Activated CD4-positive, alpha-beta T cell treated with anti-CD3 and anti-CD28 coated beads, Interleukin-10, Interleukin-2, amounts not matched to agents 100 ng/mL and 50 ng/mL, durations not matched to agents 16 hours and 8 hours (primary cell): ENCODE data around the gene CHST10.
"Not testable (repeated sequence)": the region's sequence is repeated elsewhere in the genome, so short reads cannot be mapped to it uniquely, and the experiment has no call there.

Experiments used
- DNase-seq: peaks from one replicate; pipeline ENCODE4 v3.0.0-alpha.2; 2020

CHST10 gene

DNA sequence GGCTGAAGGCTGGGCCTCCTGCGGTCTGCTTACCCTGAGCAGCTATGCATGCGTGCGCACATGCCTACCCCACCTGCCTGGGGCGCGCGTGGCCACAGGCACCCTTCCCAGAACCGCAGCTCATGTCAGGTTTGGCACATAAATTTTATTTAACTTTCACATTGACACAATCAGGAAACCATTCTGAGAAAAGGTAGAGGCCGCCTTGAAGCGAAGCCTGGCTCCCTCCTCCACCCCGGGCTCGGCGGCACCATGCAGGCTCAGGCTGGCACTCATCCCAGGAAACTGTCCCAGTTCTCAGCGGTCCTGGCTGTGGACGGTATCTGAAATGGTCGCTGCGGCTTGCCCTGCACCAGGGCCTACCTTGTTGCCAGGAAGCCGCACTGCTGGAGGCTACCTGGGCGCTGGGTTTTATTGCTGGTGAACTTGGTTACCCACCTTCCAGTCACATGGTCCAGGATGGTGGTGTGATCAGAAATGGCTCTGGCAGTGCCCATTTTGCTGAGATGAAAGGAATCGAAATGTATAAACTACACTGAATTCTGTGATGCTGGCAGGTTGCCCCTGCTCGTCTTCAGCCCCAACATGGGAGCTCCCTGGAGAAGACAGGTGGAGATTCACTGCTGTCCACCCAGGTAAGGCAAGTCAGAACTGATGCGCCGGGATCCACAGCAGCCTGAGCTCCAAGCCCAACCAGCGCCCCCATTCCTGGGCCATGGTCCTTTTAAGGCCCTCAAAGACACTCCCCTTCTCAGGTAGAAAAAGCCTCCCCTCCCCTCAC lies 25.5 kb downstream of the CHST10 start:
- DNase-seq, result peak; percentile 5

DNA sequence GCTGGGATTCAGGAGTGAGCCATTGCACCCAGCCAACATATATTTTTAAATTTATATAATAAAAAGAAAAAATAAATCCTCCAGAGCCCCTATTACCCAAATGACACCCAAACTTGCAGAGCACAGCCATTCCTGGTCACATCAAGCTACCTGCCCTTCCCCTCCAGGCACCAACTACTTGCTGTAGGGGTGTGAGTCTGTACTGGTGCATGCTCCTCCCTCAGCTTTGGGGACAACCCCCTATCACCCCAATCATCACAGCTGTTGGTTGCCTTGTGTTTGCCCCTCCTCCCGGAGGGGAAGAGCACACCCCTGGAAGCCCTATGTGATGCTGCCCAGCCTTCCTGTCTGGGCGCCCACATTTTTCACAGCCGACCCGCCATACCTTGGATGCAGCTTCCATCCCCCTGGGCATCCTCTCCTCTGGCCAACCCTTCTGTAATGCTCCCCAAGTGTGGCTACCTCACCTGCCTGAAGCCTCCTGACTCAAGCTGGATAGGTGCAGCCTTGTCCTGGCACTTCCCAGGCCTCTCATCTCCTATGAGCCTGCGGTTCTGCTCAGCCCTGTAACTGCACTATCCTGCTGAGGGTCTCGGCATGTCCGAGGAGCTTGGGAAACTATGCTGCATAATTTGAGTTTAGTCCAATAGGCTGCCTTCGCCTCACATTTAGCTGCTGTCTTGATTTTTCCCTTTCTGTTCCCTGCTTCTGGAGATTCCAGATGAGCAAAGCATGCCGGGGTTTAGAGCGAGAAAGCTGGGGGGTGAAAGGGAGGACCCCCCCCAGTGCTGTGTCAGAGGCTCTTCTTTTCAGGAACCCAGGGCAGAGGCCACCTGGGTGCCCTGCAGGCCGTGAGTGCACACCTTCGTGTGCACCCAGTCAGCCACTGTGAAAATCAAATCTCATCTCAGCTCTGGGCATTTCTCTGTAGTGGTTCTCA lies 27.2 kb downstream of the CHST10 start:
- DNase-seq, result no peak

DNA sequence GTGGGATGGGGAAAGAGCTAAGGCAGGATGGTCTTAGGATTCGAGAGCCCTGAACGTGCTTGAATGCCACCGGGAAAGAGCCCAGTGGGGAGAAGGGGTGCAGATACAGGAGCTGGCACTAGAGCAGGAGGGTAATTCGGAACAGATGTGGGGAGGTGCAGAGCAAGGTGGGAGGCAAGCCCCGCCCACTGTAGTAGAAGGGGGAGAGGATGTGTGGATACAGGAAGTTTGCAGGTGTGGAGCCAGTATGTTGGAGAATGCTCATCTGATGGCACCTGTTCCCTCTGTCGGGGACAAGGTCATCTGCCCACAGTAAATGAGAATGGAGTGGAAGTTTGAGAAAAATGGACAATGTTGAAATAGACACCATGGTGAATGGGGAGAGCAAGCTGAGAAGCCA lies 28.8 kb downstream of the CHST10 start:
- no peak for DNase-seq

DNA sequence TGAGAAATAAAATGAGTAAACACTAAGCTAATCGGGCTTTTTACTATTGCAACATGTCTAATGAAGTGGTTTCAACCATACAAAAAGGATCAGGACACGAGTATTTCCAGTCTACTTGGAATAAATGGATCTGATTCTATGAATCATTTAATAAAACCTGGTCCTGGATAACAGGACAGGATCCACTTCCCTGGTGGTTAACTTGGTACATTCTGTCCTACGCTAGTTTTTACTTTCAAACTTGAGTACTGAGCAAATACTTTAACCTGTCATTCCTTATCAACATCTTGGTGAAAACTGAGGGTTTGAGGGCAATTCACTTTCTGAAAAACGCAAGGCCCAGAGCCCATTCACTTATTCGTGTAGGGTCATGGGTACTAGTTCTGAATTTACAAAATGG lies 33.5 kb downstream of the CHST10 start:
- DNase-seq, result no peak

DNA sequence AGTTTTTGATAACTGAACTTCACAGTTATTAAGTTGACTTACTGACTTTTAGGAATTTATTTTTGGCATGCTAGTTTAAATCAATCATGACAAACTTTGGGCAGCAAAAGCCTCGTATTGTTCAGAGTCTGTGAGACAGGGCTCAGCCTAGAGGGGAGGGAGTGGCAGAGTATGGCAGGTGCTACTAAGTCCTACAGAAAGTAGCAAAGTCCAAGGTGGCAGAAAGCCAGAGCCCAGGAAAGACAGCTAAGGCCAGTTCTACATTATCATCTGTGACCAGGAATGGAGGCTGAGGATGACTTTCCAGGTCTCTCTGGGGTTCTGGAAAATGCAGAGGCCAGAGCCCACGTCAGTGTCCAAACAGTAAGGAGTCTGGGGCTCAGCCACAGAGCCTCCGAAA lies 34.2 kb downstream of the CHST10 start:
- DNase-seq, result no peak

DNA sequence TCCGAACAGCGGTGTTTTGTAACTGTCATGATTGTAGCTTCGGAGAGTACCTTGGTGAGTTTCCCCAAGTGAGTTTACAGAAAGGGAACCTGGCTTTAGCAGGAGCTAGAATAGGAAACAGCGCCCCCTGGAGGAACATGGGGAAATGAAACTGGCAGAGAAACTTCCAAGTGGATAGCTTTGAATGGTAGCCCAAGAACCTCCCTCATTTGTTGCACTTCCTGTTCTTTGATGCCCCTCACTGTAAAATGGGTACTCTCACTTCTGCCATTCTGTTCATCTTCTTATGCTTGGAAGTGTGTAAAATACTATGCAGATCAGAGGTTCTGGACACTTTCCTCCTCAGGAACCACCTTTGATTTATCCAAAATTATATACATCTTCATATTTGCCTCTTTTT lies 36.2 kb downstream of the CHST10 start:
- DNase-seq, result peak; percentile 77

DNA sequence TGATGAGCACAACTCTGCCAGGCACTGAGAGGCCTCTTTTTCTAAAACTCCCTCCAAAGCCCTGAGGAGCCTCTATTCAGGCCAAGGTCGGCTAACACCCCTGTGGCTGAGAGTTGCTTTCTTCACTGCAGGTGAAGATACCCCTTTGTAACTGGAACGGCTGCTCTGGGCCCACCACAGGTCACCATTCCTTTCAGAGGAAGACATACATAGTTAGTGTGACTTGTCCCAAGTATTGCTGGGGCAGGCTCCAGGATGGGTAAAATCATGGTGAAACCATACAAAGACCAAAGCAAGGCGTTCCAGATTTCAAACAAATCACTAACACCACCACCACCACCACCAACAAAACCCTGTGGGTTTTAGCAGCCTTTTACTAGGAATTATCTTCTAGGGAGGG lies 36.8 kb downstream of the CHST10 start:
- DNase-seq, result no peak

DNA sequence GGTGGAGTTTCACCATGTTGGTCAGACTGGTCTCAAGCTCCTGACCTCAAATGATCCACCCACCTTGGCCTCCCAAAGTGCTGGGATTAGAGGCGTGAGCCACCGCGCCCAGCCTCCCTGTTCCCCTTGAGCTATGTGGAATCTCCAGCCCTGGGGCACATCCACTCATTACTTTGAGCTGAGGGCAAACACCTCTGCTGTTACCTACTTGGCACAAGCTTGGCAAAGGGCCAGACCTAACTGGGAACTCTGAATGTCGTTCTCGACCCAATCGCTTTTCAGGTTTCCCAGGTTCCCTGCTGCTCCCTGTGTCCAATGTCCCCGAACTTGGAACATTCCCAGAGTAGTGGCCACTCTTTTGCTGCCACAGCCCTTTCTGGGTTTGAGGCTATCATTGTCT lies 40.6 kb downstream of the CHST10 start:
- DNase-seq, result no peak

DNA sequence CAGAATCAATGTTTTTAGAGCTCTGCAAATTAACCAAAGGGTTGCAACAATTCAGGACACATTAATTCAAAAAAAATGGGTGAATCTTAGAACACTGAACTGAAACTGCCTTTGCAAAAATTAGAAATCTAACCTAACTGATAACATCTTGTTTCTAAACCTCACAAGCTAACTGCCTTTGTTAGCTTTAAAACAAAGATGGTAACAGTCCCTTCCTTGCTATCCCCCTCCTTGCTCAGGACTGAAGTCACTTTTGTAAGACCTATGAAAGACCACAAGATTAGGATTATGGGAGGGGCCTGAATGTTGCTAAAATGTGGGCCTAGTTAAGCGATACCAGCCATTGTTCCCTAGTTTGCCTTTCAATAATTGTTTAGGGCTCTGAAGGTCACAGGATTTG lies 50.3 kb downstream of the CHST10 start:
- DNase-seq, result peak; percentile 18

DNA sequence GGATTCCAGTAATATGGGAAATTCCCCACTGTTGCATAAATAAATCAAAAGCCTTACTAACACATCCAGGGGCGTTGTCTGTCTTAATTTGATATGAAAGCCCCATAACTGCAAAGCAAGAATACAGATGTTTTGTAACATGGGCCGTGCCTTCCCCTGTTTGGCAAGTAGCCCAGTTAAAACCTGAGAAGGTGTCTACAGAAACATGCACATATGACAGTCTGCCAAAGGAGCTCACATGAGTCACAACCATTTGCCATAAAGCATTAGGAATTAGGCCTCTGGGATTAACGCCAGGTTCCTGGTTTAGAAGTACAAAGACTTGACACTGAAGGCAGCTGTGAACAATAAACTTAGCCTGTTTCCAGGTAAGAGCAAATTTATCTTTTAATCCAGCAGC lies 52.0 kb downstream of the CHST10 start:
- no peak for DNase-seq

DNA sequence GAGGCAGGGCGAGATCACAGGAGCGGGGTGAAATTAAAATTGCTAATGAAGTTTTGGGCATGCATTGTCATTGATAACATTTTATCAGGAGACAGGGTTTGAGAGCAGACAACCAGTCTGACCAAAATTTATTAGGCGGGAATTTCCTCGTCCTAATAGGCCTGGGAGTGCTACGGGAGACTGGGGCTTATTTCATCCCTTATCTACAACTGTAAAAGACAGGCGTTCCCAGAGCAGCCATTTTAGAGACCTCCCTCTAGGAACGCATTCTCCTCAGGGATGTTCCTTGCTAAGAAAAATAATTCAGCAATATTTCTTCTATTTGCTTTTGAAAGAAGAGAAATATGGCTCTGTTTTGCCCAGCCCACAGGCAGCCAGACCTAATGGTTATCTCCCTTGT lies 55.2 kb downstream of the CHST10 start:
- DNase-seq, result not testable (repeated sequence)

DNA sequence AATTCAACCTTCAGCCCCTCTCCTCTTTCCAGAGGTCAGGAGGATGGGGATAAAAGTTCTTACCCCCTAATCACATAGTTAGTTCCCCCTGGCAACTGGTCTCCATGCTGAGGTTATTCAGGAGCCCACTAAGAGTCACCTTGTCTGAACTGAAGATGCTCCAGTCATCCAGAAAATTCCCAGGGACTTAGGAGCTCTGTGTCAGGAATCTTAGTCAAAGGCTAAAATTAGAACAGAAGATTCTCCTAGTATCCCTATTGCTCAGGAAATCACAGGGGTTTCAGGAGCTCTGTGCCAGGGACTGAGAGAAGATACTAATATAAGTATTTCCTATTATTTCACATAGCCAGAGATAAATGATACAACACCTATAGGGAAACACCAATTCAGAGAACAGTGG lies 57.9 kb downstream of the CHST10 start:
- DNase-seq, result no peak

DNA sequence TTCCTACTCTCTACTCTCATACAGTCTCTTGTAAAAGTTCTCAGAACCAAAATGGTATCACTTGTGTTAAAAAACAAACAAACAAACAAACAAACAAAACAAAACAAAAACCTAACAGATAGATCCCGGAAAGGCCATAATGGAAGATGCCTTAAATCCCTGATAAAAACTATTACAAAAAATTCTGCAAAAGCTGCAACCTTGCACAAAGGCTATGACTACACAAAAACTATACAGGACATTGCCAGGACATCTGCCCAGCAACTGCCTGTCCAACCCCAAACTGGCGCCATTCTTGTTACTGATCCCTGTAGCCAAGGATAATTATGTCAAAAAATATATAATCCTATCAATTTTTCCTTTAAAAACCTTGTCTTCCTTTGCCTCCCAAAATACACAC lies 58.9 kb downstream of the CHST10 start:
- DNase-seq, result no peak

DNA sequence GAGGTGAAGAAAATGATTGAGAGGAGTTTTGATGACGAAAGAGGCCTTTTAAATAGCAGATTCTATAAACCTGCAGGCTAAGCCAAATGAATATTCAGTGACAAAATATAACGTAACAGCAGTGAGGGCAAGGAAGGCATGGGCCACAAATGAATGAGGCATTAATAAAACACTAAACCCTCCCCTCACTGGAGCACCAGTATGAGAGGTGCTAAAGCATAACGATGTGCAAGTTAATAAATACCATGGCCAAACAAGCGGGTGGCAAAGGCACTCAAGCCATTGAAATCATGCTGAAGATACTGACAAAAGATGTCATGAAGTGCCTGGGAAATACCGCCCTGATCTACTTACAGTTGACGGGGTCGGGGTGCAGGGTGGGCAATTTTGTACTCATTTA lies 64.9 kb downstream of the CHST10 start:
- DNase-seq, result no peak

DNA sequence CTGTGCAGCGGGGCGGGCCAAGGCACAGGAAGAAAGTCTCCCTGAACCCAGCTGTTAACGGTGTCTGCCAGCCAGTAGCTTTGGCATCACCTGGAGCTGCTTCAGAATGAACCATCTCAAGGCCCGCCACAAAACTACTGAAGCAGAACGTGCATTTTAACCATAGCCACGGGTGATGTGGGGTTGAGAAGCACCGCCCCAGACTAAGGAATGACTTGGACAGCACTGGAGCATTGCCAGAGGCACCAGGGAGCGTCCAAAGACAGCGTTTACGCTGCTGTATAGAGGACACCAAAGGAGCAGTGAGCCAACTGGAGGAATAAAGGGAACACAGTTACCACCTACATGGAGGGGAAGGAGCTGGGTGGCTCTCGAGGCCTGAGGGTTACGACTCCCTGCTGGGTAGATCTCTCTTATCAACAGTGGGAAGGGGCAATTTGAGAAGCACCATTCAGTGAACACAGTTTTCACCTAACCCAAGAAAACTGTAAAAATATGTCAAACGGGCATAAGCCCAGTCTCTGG lies 66.7 kb downstream of the CHST10 start:
- no peak for DNase-seq

DNA sequence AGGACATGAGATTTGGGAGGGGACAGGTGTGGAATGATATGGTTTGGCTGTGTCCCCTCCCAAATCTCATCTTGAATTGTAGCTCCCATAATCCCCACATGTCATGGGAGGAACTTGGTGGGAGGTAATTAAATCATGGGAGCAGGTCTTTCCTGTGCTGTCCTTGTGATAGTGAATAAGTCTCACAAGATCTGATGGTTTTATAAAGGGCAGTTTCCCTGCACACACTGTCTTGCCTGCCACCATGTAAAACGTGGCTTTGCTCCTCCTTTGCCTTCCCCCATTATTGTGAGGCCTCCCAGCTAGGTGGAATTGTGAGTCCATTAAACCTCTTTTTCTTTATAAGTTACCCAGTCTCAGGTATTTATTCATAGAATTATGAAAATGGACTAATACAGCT lies 72.3 kb downstream of the CHST10 start:
- not testable (repeated sequence) for DNase-seq

DNA sequence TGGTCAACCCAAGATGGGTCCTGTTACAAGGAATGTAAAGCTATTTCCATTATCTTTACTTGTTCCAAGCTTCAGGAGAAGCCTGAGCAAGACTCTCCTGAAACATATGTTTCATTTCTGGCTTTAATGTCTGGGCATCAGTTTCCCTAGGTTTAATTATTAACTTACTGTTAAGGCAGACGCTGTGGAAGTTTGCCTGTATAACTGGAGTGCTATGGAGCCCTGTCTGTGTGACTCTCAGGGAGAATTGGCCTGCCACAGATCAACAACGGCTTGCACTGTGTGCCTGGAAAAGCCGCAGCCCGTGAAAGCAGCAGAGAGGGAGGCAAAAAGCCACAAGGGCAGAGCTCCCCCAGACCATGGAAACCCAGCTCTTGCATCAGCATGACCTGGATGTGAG lies 73.0 kb downstream of the CHST10 start:
- no peak for DNase-seq

DNA sequence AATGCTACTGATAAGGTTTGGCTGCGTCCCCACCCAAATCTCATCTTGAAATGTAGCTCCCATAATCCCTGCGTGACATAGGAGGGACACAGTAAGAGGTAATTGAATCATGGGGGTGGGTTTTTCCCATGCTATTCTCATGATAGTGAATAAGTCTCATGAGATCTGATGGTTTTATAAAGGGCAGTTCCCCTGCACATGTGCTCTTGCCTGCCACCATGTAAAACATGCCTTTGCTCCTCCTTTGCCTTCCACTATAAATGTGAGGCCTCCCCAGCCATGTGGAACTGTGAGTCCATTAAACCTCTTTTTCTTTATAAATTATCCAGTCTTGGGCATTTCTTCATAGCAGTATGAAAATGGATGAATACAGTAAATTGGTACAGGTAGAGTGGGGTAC lies 75.0 kb downstream of the CHST10 start:
- DNase-seq, result not testable (repeated sequence)
